22Rv1 (cell line): ENCODE results near the gene PLEKHF1.

Experiments used
- ZFX ChIP-seq: fragments of 450-650 bp; IDR thresholded peaks from 2 replicates; pipeline ENCODE4 v1.6.1; 2017; ENCODE audit warnings: antibody characterized with exemption, borderline replicate concordance
- TF ChIP-seq, protein P1 (sequence below): fragments of 450-650 bp; IDR thresholded peaks from 2 replicates; pipeline ENCODE4 v1.5.1; 2017; ENCODE audit warnings: mild to moderate bottlenecking

DNA sequence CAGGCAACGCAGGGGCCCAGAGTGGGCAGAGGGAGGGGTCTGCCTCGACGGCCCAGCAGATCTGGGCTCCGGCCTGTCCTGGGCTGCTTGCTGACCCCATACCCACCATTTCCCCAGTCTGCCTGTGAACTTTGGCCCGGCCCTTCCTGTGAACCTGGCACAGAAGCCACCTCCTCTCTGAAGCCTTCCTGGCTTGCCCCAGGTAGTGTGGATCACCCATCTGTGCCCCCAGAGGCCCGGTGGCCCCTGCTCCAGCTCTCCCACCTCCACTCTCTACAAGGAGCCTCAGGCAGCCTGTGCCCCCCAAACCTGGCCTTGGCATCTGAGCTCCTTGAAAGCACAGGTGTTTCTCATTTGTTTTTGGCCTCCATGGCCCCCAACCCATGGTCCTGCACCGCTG lies 15.7 kb downstream of the PLEKHF1 start:
- TF ChIP-seq, protein P1, sequence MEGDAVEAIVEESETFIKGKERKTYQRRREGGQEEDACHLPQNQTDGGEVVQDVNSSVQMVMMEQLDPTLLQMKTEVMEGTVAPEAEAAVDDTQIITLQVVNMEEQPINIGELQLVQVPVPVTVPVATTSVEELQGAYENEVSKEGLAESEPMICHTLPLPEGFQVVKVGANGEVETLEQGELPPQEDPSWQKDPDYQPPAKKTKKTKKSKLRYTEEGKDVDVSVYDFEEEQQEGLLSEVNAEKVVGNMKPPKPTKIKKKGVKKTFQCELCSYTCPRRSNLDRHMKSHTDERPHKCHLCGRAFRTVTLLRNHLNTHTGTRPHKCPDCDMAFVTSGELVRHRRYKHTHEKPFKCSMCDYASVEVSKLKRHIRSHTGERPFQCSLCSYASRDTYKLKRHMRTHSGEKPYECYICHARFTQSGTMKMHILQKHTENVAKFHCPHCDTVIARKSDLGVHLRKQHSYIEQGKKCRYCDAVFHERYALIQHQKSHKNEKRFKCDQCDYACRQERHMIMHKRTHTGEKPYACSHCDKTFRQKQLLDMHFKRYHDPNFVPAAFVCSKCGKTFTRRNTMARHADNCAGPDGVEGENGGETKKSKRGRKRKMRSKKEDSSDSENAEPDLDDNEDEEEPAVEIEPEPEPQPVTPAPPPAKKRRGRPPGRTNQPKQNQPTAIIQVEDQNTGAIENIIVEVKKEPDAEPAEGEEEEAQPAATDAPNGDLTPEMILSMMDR: no peak
- TF ChIP-seq ZFX: no peak
